HCT116 (cell line): ENCODE data around the gene E4F1.

Experiments
- CBX3 ChIP-seq: IDR thresholded peaks from 2 replicates; pipeline ENCODE4 v1.6.1; 2012; ENCODE audit warnings: low read depth
- CTCF ChIP-seq, 3 experiments: fragments of 200-600 bp in 1 of 3; sonication (generic) in 1 of 3; IDR thresholded peaks in 2 of 3; conservative IDR thresholded peaks in 1 of 3; 2 replicates each; pipeline ENCODE4 v1.5.1; 2012 to 2017; ENCODE audit warnings: low read depth in 2 of 3, low read length in 2 of 3, antibody characterized with exemption in 1 of 3, borderline replicate concordance in 1 of 3, control low read depth in 1 of 3, mild to moderate bottlenecking in 1 of 3, mixed read lengths in 1 of 3, mixed run types in 1 of 3, moderate library complexity in 1 of 3; ENCODE audit not compliant: insufficient read depth in 1 of 3
- ELF1 ChIP-seq: IDR thresholded peaks from 2 replicates; pipeline ENCODE4 v1.6.1; 2012; ENCODE audit warnings: low read depth, borderline replicate concordance
- EZH2 ChIP-seq: fragments of 200-600 bp; sonication (generic); IDR thresholded peaks from 2 replicates; pipeline ENCODE4 v1.6.1; 2017; ENCODE audit warnings: antibody characterized with exemption, mixed run types
- EZH2phosphoT487 ChIP-seq: fragments of 200-600 bp; IDR thresholded peaks from 2 replicates; pipeline ENCODE4 v1.6.1; 2018; ENCODE audit warnings: antibody characterized with exemption, borderline replicate concordance
- MAX ChIP-seq: IDR thresholded peaks from 2 replicates; pipeline ENCODE4 v1.6.1; 2012
- POLR2A ChIP-seq: IDR thresholded peaks from 2 replicates; pipeline ENCODE4 v1.7.0; 2011; ENCODE audit warnings: borderline replicate concordance; ENCODE audit not compliant: insufficient read depth, insufficient read length; ENCODE audit errors: extremely low read depth
- RAD21 ChIP-seq: IDR thresholded peaks from 2 replicates; pipeline ENCODE4 v1.6.1; 2012; ENCODE audit warnings: low read depth, mild to moderate bottlenecking
- TCF7L2 ChIP-seq: IDR thresholded peaks from 2 replicates; pipeline ENCODE4 v1.7.0; 2011; ENCODE audit warnings: borderline replicate concordance, inconsistent platforms; ENCODE audit not compliant: insufficient read depth, insufficient read length; ENCODE audit errors: extremely low read depth
- ZFX ChIP-seq: fragments of 450-650 bp; IDR thresholded peaks from 2 replicates; pipeline ENCODE4 v1.6.1; 2017
- TF ChIP-seq, protein P1 (sequence below): IDR thresholded peaks from 2 replicates; pipeline ENCODE4 v1.6.1; 2012; ENCODE audit warnings: low read depth
- TF ChIP-seq, protein P2 (sequence below): IDR thresholded peaks from 2 replicates; pipeline ENCODE4 v1.6.1; 2011; ENCODE audit warnings: mild to moderate bottlenecking, low read length, moderate library complexity; ENCODE audit not compliant: insufficient replicate concordance; ENCODE audit errors: extremely low read depth

DNA sequence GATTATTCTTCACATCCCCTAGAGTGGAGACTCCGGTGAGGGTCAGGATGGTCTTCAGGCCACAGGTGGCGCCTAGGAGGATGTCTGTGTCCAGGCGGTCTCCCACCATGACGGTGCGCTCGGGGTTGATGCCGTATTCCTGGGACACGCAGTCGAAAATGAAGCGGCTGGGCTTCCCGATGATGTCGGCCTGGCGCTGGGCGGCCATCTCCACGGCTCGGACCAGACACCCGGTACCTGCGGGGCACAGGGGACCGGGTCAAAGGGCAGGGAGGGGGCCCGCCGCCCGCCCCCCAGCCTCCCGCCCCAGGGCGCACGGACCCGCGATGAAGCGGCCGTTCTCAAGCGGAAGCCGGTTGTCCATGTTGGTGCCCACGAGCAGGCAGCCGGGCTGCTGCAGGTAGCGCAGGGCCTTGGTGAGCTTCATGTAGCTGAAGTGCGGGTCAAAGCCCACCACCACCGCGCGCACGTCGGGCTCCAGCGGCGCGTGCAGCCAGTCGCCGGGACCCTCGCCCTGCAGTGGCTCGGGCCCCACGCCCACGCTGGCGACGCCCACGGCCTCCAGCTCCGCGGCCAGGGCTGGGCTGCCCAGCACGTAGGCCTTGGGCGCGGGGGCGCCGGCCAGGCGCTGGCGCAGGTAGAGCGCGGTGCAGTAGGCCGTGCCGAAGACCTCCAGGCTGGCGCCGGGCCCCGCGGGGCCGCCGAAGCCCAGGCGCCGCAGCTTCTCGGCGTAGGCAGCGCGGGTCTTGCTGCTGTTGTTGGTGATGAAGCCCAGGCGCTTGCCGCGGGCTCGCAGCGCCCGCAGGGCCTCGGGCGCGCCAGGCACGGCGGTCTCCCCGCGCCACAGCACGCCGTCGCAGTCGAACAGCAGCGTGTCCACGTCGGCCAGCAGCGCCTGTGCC, 9.3 kb upstream of the E4F1 start:
- TF ChIP-seq CTCF (IDR thresholded peaks at IDR 0.05 in 2 of 3, conservative IDR thresholded peaks at IDR 0.05 in 1 of 3; ENCODE audit: borderline replicate concordance in 1 of 3, insufficient read depth in 1 of 3, low read depth in 2 of 3, low read length in 2 of 3) (no peak), ELF1 (no peak), MAX (no peak), POLR2A (no peak), TCF7L2 (no peak), EZH2phosphoT487 (no peak), ZFX (peak; percentile 97), EZH2 (no peak), RAD21 (no peak), CBX3 (no peak)
- TF ChIP-seq, protein P1, sequence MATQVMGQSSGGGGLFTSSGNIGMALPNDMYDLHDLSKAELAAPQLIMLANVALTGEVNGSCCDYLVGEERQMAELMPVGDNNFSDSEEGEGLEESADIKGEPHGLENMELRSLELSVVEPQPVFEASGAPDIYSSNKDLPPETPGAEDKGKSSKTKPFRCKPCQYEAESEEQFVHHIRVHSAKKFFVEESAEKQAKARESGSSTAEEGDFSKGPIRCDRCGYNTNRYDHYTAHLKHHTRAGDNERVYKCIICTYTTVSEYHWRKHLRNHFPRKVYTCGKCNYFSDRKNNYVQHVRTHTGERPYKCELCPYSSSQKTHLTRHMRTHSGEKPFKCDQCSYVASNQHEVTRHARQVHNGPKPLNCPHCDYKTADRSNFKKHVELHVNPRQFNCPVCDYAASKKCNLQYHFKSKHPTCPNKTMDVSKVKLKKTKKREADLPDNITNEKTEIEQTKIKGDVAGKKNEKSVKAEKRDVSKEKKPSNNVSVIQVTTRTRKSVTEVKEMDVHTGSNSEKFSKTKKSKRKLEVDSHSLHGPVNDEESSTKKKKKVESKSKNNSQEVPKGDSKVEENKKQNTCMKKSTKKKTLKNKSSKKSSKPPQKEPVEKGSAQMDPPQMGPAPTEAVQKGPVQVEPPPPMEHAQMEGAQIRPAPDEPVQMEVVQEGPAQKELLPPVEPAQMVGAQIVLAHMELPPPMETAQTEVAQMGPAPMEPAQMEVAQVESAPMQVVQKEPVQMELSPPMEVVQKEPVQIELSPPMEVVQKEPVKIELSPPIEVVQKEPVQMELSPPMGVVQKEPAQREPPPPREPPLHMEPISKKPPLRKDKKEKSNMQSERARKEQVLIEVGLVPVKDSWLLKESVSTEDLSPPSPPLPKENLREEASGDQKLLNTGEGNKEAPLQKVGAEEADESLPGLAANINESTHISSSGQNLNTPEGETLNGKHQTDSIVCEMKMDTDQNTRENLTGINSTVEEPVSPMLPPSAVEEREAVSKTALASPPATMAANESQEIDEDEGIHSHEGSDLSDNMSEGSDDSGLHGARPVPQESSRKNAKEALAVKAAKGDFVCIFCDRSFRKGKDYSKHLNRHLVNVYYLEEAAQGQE: no peak
- TF ChIP-seq, protein P2, sequence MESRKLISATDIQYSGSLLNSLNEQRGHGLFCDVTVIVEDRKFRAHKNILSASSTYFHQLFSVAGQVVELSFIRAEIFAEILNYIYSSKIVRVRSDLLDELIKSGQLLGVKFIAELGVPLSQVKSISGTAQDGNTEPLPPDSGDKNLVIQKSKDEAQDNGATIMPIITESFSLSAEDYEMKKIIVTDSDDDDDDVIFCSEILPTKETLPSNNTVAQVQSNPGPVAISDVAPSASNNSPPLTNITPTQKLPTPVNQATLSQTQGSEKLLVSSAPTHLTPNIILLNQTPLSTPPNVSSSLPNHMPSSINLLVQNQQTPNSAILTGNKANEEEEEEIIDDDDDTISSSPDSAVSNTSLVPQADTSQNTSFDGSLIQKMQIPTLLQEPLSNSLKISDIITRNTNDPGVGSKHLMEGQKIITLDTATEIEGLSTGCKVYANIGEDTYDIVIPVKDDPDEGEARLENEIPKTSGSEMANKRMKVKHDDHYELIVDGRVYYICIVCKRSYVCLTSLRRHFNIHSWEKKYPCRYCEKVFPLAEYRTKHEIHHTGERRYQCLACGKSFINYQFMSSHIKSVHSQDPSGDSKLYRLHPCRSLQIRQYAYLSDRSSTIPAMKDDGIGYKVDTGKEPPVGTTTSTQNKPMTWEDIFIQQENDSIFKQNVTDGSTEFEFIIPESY: no peak
